ENCODE results near the gene EBF3. TPM values are rescaled to one million over a fixed set of nuclear protein-coding genes. Genes with fewer than 3 reads are reported as not detected.

EBF3 gene
- total and polyA plus RNA-seq, 10 donors, result 0.02 to 0.20 (median 0.13) TPM; not detected in 6

- Histone ChIP-seq H3K27ac (no peak overlapping the region), H3K36me3 (no peaks in the 10 kb centered on the region), H3K4me1 (peaks cover 0 to under 1% (median 0%) of the 10 kb centered on the region in 6 donors), H3K27me3 (replicated peaks in 1 of 7) (peaks cover 0 to 85% (median 16%) of the 10 kb centered on the region in 7 donors), H3K9me3 (peaks cover 0 to 13% (median 11%) of the 10 kb centered on the region in 8 donors), H3K4me3 (no peak overlapping the region)
- TF ChIP-seq POLR2AphosphoS5 (IDR thresholded peaks at IDR 0.05) (no peak), POLR2A (IDR thresholded peaks at IDR 0.05) (no peak), CTCF (IDR thresholded peaks at IDR 0.05 in 8 of 11, conservative IDR thresholded peaks at IDR 0.05 in 3 of 11) (no peak)
- DNase-seq, result peak; percentile 50
- intact Hi-C loops (cut with DNase I; ENCODE audit: low total_unique reads), result no loop called here
- WGBS, 5 donors, result 66 to 83% (median 79%) methylated on average over 10 of the region's 10 CpGs
These were observed 13.7 kb upstream of the EBF3 start for GRCh38 chr10:129977794-129978193.

- DNase-seq, result peak; percentile 37
- H3K27me3 ChIP-seq (replicated peaks in 1 of 7), result peaks cover 13 to 100% (median 57%) of the 10 kb centered on the region in 7 donors
- 84 to 90% (median 86%) methylated on average over 8 of the region's 8 CpGs for WGBS, 5 donors
These were observed 9.6 kb upstream of the EBF3 start for GRCh38 chr10:129973674-129974059.

GRCh38 chr10:129972966-129973673, 9.0 kb upstream of the EBF3 start:
- peaks cover 6 to 47% (median 33%) of the 10 kb centered on the region in 6 donors for H3K4me1 ChIP-seq
- peaks cover 16 to 100% (median 63%) of the 10 kb centered on the region in 7 donors for H3K27me3 ChIP-seq (replicated peaks in 1 of 7)
- DNase-seq, result peak; percentile 61
- peak overlapping the region in 1 of 8 donors; percentile 26 for H3K4me3 ChIP-seq
- intact Hi-C loops (cut with DNase I; ENCODE audit: low total_unique reads), result no loop called here
- 23 to 60% (median 27%) methylated on average over 15 to 59 of the region's 59 CpGs for WGBS, 5 donors
- no peaks in the 10 kb centered on the region for H3K9me3 ChIP-seq
- no peak overlapping the region for H3K27ac ChIP-seq
- TF ChIP-seq POLR2A (IDR thresholded peaks at IDR 0.05) (no peak), CTCF (IDR thresholded peaks at IDR 0.05 in 8 of 11, conservative IDR thresholded peaks at IDR 0.05 in 3 of 11) (no peak), POLR2AphosphoS5 (IDR thresholded peaks at IDR 0.05) (no peak)
- no peaks in the 10 kb centered on the region for H3K36me3 ChIP-seq

More at GRCh38 chr10:129973674-129974059, 9.6 kb upstream of the EBF3 start:
- Histone ChIP-seq H3K36me3 (no peaks in the 10 kb centered on the region), H3K4me3 (no peak overlapping the region), H3K4me1 (peaks cover 6 to 41% (median 30%) of the 10 kb centered on the region in 6 donors), H3K9me3 (no peaks in the 10 kb centered on the region), H3K27ac (no peak overlapping the region)
- TF ChIP-seq POLR2AphosphoS5 (IDR thresholded peaks at IDR 0.05) (no peak), CTCF (IDR thresholded peaks at IDR 0.05 in 8 of 11, conservative IDR thresholded peaks at IDR 0.05 in 3 of 11) (no peak), POLR2A (IDR thresholded peaks at IDR 0.05) (no peak)
- intact Hi-C loops (cut with DNase I; ENCODE audit: low total_unique reads), result no loop called here

- Histone ChIP-seq H3K4me1 (peaks cover 6 to 53% (median 36%) of the 10 kb centered on the region in 6 donors), H3K27ac (no peak overlapping the region), H3K27me3 (replicated peaks in 1 of 7) (peaks cover 24 to 100% (median 70%) of the 10 kb centered on the region in 7 donors), H3K36me3 (no peaks in the 10 kb centered on the region), H3K9me3 (no peaks in the 10 kb centered on the region), H3K4me3 (peak overlapping the region in 1 of 8 donors; percentile 26)
- peak; percentile 59 for DNase-seq
- intact Hi-C loops (cut with DNase I; ENCODE audit: low total_unique reads), result no loop called here
- TF ChIP-seq CTCF (IDR thresholded peaks at IDR 0.05 in 8 of 11, conservative IDR thresholded peaks at IDR 0.05 in 3 of 11), result no peak
- TF ChIP-seq POLR2A (IDR thresholded peaks at IDR 0.05), result no peak
- TF ChIP-seq POLR2AphosphoS5 (IDR thresholded peaks at IDR 0.05), result no peak
- WGBS, 5 donors, result 4 to 12% (median 6%) methylated on average over 34 to 84 of the region's 84 CpGs
These were observed 8.3 kb upstream of the EBF3 start for GRCh38 chr10:129972145-129972965.
